GM19023 (cell line): ENCODE results near the gene RGS6.
A peak's percentile ranks its signal among the peaks of the same experiment; 100 is the strongest.

Experiments used
- ATAC-seq: cut with Tn5 transposase; IDR thresholded peaks from one replicate; pipeline ENCODE4 v1.9.1; 2021; ENCODE audit warnings: mild to moderate bottlenecking, moderate library complexity; ENCODE audit not compliant: unreplicated experiment

RGS6 gene

GRCh38 chr14:72568296-72568992 lies 636.2 kb downstream of the RGS6 start:
- no peak for ATAC-seq

- no peak for ATAC-seq
Observed at GRCh38 chr14:72573725-72574417, 641.6 kb downstream of the RGS6 start.

GRCh38 chr14:72574715-72575114 lies 642.5 kb downstream of the RGS6 start:
- ATAC-seq = no peak

- no peak for ATAC-seq
Observed at GRCh38 chr14:72576258-72576657, 644.0 kb downstream of the RGS6 start.

- ATAC-seq = no peak
Observed at GRCh38 chr14:72577521-72577920, 645.3 kb downstream of the RGS6 start.

GRCh38 chr14:72578514-72578913 lies 646.3 kb downstream of the RGS6 start:
- no peak for ATAC-seq

GRCh38 chr14:72582582-72582981 lies 650.4 kb downstream of the RGS6 start:
- ATAC-seq = no peak

GRCh38 chr14:72583316-72584272 lies 651.4 kb downstream of the RGS6 start:
- no peak for ATAC-seq

GRCh38 chr14:72588521-72588920 lies 656.3 kb downstream of the RGS6 start:
- ATAC-seq = no peak

GRCh38 chr14:72589652-72590051 lies 657.4 kb downstream of the RGS6 start:
- ATAC-seq = no peak

GRCh38 chr14:72590577-72590976 lies 658.3 kb downstream of the RGS6 start:
- ATAC-seq = no peak

GRCh38 chr14:72591391-72591790 lies 659.2 kb downstream of the RGS6 start:
- no peak for ATAC-seq

- no peak for ATAC-seq
Observed at GRCh38 chr14:72594099-72594901, 662.1 kb downstream of the RGS6 start.

GRCh38 chr14:72595152-72595862 lies 663.1 kb downstream of the RGS6 start:
- no peak for ATAC-seq

- ATAC-seq = no peak
Observed at GRCh38 chr14:72597252-72598233, 665.3 kb downstream of the RGS6 start.

- peak; percentile 45 for ATAC-seq
Observed at GRCh38 chr14:72598306-72598705, 666.1 kb downstream of the RGS6 start.

- no peak for ATAC-seq
Observed at GRCh38 chr14:72599579-72600470, 667.6 kb downstream of the RGS6 start.
